Measurements from ENCODE around the gene MPRIP. TPM values are rescaled to one million over a fixed set of nuclear protein-coding genes. Genes with fewer than 3 reads are reported as not detected.

MPRIP gene
- total RNA-seq, 1 experiment from 2014 or later, result 258 TPM

- ChIA-PET POLR2A (interaction anchor here (0.5 kb wide), 1 partner anchor 718 kb away, joined by 4 read pairs; the partner anchor contains the start of gene UBB), RAD21 (ENCODE audit: low non-redundant PET in 1 of 2, low total read pairs in 2 of 2, uncharacterized antibody in 2 of 2, unreplicated experiment in 2 of 2) (no interaction called here), CTCF (interaction anchor here (0.6 kb wide), 1 partner anchor 79 kb away, joined by 3 read pairs; no protein-coding TSS in a partner anchor)
- no peak overlapping the region for H3K27ac ChIP-seq (ENCODE audit: low read depth, low read length)
- H3K9ac ChIP-seq (ENCODE audit: low read length), result no peak overlapping the region
- peaks cover 80% of the 10 kb centered on the region for H3K79me2 ChIP-seq (ENCODE audit: insufficient read depth, low read length)
- H3K9me2 ChIP-seq (ENCODE audit: insufficient read depth), result no peaks in the 10 kb centered on the region
- peaks cover 0 to 15% of the 10 kb centered on the region in 2 experiments; a peak in 1 of 4 replicates for H3K36me3 ChIP-seq (ENCODE audit: control insufficient read depth in 1 of 2, insufficient read depth in 2 of 2, low read length in 2 of 2)
- BruUV-seq (replicated peaks), result no TSS peak
- ATAC-seq, result no peak
- no peak for DNase-seq (ENCODE audit: low read depth, low spot score)
- H3K4me3 ChIP-seq (replicated peaks in 1 of 2; ENCODE audit: low read depth in 1 of 2, low read length in 2 of 2), result no peak overlapping the region
- intact Hi-C loops (cut with micrococcal nuclease), result no loop called here
- H2AFZ ChIP-seq (ENCODE audit: low read depth, low read length, poor library complexity, severe bottlenecking), result no peak overlapping the region
- peaks cover 5% of the 10 kb centered on the region; the same call in 1 of the 2 replicates for H4K20me1 ChIP-seq (ENCODE audit: insufficient read depth)
- no peaks in the 10 kb centered on the region for H3K9me3 ChIP-seq (ENCODE audit: control insufficient read depth in 1 of 2, insufficient read depth in 1 of 2, low read depth in 1 of 2, low read length in 2 of 2)
- peaks cover 0 to 7% of the 10 kb centered on the region in 2 experiments; a peak in 1 of 4 replicates for H3K4me1 ChIP-seq (ENCODE audit: control insufficient read depth in 1 of 2, insufficient read depth in 2 of 2, low read length in 2 of 2)
- TF ChIP-seq ZBTB33 (IDR thresholded peaks at IDR 0.05; ENCODE audit: extremely low read depth, insufficient replicate concordance, low read length), result no peak
- TF ChIP-seq EZH2 (IDR thresholded peaks at IDR 0.05), result no peak
- TF ChIP-seq TCF7L2 (IDR thresholded peaks at IDR 0.05; ENCODE audit: borderline replicate concordance, extremely low read depth, insufficient read depth, insufficient read length), result no peak
- TF ChIP-seq CTCF (IDR thresholded peaks at IDR 0.05 in 2 of 3, conservative IDR thresholded peaks at IDR 0.05 in 1 of 3; ENCODE audit: borderline replicate concordance in 1 of 3, insufficient read depth in 1 of 3, low read depth in 2 of 3, low read length in 2 of 3), result no peak
- no peak for TF ChIP-seq JUND (IDR thresholded peaks at IDR 0.05)
- TF ChIP-seq SIN3A (IDR thresholded peaks at IDR 0.05; ENCODE audit: low read depth), result no peak
- no peak for TF ChIP-seq FOSL1 (IDR thresholded peaks at IDR 0.05; ENCODE audit: low read depth)
- TF ChIP-seq SRF (IDR thresholded peaks at IDR 0.05; ENCODE audit: low read depth), result no peak
- no peak for TF ChIP-seq EGR1 (IDR thresholded peaks at IDR 0.05; ENCODE audit: low read depth)
- TF ChIP-seq EZH2phosphoT487 (IDR thresholded peaks at IDR 0.05; ENCODE audit: borderline replicate concordance), result no peak
- TF ChIP-seq MAX (IDR thresholded peaks at IDR 0.05), result no peak
- no peak for TF ChIP-seq CEBPB (IDR thresholded peaks at IDR 0.05; ENCODE audit: low read depth)
- no peak for TF ChIP-seq ZNF274 (IDR thresholded peaks at IDR 0.05; ENCODE audit: low read depth, low read length)
- no peak for TF ChIP-seq YY1 (IDR thresholded peaks at IDR 0.05; ENCODE audit: extremely low read depth, insufficient replicate concordance, low read depth, low read length)
- no peaks in the 10 kb centered on the region for H3K27me3 ChIP-seq (ENCODE audit: insufficient read depth, low read length)
- no peak overlapping the region for H3K4me2 ChIP-seq (ENCODE audit: low read length)
These were observed 56.4 kb downstream of the MPRIP start for GRCh38 chr17:17098551-17099179.
